GM06990 (cell line): ENCODE results near the gene CLCF1.
"Not testable (repeated sequence)": the region's sequence is repeated elsewhere in the genome, so short reads cannot be mapped to it uniquely, and the experiment has no call there.

Source experiments
- DNase-seq: peaks from one replicate; pipeline ENCODE4 v3.0.0-alpha.2; 2011; ENCODE audit not compliant: insufficient read length; ENCODE audit errors: extremely low read depth
- H3K27me3 ChIP-seq: replicated peaks from 2 replicates; pipeline ENCODE4 v1.6.0; 2011; ENCODE audit warnings: low read length; ENCODE audit not compliant: control insufficient read depth, insufficient read depth
- H3K36me3 ChIP-seq: 2 replicates; pipeline ENCODE4 v1.5.1; 2011; ENCODE audit warnings: low read length; ENCODE audit not compliant: control insufficient read depth, insufficient read depth
- H3K4me3 ChIP-seq: replicated peaks from 2 replicates; pipeline ENCODE4 v1.5.1; 2011; ENCODE audit warnings: low read depth, mild to moderate bottlenecking, control low read depth, low read length
- TF ChIP-seq, protein P1 (sequence below): IDR thresholded peaks from 2 replicates; pipeline ENCODE4 v1.5.1; 2011; ENCODE audit warnings: low read length, control low read depth, mild to moderate bottlenecking, inconsistent platforms; ENCODE audit not compliant: insufficient read depth, poor library complexity, severe bottlenecking

Gene CLCF1

DNA sequence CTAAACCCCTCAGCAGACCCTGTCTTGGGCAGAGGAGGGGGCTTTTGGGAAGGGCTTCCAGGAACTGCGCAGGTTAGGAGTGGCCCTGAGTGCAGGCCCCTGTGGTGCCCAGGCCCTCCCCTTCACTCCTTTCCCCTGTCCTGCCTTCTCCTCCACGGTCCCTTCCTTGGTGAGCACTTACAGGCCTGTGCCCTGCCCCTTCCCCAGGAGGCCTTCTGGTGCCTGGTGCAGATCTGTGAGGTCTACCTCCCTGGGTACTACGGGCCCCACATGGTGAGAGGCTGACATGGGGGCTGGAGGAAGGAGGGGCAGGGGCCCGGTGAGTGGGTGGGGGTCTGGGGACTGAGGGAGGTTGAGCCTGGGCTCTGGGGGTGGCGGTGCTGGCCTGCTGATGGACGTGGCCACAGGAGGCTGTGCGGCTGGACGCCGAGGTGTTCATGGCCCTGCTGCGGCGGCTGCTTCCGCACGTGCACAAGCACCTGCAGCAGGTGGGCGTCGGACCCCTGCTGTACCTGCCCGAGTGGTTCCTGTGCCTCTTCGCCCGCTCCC, 33.1 kb upstream of the CLCF1 start:
- H3K36me3 ChIP-seq = peaks cover 21% of the 10 kb centered on the region
- TF ChIP-seq, protein P1, sequence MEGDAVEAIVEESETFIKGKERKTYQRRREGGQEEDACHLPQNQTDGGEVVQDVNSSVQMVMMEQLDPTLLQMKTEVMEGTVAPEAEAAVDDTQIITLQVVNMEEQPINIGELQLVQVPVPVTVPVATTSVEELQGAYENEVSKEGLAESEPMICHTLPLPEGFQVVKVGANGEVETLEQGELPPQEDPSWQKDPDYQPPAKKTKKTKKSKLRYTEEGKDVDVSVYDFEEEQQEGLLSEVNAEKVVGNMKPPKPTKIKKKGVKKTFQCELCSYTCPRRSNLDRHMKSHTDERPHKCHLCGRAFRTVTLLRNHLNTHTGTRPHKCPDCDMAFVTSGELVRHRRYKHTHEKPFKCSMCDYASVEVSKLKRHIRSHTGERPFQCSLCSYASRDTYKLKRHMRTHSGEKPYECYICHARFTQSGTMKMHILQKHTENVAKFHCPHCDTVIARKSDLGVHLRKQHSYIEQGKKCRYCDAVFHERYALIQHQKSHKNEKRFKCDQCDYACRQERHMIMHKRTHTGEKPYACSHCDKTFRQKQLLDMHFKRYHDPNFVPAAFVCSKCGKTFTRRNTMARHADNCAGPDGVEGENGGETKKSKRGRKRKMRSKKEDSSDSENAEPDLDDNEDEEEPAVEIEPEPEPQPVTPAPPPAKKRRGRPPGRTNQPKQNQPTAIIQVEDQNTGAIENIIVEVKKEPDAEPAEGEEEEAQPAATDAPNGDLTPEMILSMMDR = no peak
- H3K4me3 ChIP-seq = no peak overlapping the region
- no peaks in the 10 kb centered on the region for H3K27me3 ChIP-seq
- DNase-seq = no peak

DNA sequence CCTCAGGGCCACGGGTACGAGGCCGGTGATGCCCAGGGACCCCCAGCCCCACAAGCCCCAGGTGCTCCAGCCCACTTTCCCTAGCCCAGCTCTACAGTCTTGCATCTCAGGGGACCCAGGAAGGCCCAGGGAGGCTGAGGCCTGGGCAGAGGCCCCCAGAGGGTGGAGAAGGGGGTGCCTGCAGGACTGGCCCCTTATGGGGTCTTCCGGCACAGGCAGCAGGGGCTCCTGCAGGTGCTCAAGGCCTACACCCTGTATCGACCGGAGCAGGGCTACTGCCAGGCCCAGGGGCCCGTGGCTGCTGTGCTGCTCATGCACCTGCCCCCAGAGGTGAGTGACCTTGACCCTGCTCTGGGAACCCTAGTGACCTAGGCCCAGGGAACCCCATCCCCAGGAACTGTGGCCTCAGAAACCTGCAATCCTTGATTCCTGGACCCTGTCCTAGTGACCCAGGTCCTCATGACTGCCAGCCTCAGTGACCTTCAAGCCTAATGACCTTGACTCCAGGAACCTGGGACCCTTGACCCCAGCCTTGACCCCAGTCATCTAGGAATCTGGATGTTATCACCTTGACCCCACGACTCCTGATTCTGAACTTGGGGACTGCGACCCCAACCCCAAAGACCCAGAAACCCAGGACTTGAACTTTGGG, 32.4 kb upstream of the CLCF1 start:
- no peak for DNase-seq
- no peak overlapping the region for H3K4me3 ChIP-seq
- H3K27me3 ChIP-seq = no peaks in the 10 kb centered on the region
- TF ChIP-seq, protein P1 = no peak
- H3K36me3 ChIP-seq = peaks cover 21% of the 10 kb centered on the region

DNA sequence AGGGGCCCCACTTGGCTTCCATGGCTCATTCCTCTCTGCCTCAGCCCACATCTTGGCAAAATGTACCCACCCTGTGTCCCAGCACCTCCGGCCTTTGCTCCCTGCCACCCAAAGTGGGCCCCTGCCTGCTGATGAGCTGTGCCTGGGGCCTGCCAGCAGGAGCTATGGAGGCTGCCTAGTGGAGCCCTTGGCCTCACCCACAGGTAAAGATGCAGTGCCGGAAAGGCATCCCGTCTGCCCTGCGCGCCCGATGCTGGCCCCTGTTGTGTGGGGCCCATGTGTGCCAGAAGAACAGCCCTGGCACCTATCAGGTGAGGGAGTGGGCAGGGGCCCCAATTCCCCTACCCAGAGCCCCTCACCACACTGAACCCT, 31.8 kb upstream of the CLCF1 start:
- Histone ChIP-seq H3K4me3 (peak overlapping the region; percentile 80), H3K27me3 (no peaks in the 10 kb centered on the region), H3K36me3 (peaks cover 20% of the 10 kb centered on the region)
- DNase-seq = no peak
- TF ChIP-seq, protein P1 = no peak

DNA sequence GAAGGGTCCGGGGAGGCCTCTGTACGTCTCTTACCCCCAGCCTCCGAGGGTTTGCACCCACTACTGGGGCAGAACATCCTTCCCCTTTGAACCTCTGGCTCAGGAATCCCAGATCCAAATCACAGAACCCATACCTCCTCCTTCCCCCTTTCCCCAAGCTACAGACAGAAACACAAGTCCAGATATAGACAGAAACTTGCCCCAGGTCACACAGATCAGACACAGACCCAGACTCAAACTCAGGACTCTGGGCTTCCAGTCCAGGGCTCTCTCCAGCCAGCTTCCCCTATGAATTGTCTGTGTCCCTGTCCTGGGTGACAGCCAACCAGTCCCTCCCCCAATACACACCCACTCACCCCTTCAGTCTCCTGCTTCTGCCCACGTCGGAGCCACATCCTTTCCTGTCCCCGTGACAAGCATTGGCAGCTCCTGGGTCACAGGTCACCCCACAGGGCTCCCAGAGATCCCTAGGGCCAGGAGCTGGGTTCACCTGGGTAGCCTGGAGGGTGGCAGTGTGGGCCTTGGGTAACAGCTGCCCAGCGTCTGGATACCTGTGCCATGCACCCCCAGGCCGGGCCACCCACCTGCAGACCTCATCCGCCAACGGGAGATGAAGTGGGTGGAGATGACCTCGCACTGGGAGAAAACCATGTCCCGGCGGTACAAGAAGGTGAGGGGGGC, 31.3 kb upstream of the CLCF1 start:
- Histone ChIP-seq H3K36me3 (peaks cover 20% of the 10 kb centered on the region), H3K4me3 (peak overlapping the region; percentile 80), H3K27me3 (no peaks in the 10 kb centered on the region)
- DNase-seq = no peak
- TF ChIP-seq, protein P1 = no peak

DNA sequence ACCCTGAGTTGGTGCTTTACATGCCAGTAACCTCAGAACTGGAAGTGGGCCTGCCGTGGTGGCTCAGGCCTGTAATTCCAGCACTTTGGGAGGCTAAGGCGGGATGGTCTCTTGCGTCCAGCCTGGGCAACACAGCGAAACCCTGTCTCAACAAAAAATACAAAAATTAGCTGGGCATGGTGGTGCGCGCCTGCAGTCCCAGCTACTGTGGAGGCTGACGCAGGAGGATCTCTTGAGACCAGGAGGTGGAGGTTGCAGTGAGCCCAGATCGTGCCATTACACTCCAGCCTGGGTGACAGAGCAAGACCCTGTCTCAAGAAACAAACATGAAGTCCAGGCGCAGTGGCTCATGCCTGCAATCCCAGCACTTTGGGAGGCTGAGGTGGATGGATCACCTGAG, 29.7 kb upstream of the CLCF1 start:
- not testable (repeated sequence) for DNase-seq

DNA sequence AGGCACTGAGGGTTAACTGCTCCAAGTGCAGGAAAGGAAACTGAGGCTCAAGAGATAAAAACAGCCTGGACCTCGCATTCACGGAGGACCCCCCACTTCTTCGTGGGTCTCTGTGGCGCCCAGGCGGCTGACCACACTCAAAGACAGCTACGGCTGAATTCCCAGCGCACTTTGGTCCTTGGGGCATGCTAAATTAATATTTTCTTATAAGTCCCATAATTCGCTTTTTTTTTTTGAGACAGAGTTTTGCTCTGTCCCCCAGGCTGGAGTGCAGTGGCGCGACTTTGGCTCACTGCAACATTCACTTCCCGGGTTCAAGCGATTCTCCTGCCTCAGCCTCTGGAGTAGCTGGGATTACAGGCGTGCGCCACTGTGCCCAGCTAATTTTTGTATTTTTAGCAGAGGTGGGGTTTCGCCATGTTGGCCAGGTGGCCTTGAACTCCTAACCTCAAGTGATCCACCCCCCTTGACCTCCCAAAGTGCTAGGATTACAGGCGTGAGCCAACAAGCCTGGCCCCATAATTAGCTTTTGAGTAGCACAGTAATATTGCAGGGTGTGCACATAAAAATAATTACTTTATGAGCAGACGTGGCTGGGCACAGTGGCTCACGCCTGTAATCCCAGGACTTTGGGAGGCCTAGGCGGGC, 28.9 kb upstream of the CLCF1 start:
- Histone ChIP-seq H3K4me3 (peak overlapping the region; percentile 54), H3K36me3 (peaks cover 36% of the 10 kb centered on the region)
- H3K27me3 ChIP-seq, DNase-seq: not testable (repeated sequence)

More for the DNA sequence above, 29.7 kb upstream of the CLCF1 start:
- not testable (repeated sequence) for H3K27me3 ChIP-seq
- Histone ChIP-seq H3K4me3 (peak overlapping the region; percentile 80), H3K36me3 (peaks cover 31% of the 10 kb centered on the region)
